ENCODE data around the gene CCDC15.

The CCDC15 gene

GRCh38 chr11:125062931-125063428 lies 109.0 kb downstream of the CCDC15 start, which contains the start of gene SLC37A2 (continued):
- TF ChIP-seq ZBTB8A (tag by site-specific recombination; IDR thresholded peaks at IDR 0.05) (peak; percentile 59), ZEB2 (tag by site-specific recombination; IDR thresholded peaks at IDR 0.05) (peak; percentile 35; the same call in 1 of the 2 replicates), ZNF366 (tag by site-specific recombination; conservative IDR thresholded peaks at IDR 0.05) (0 out of 2 replicates have a peak, but pooled peaks have one; percentile 6), ZNF335 (tag by site-specific recombination; conservative IDR thresholded peaks at IDR 0.05) (peak; percentile 80), ZNF133 (tag by site-specific recombination; IDR thresholded peaks at IDR 0.05) (no peak), ZNF621 (tag by site-specific recombination; IDR thresholded peaks at IDR 0.05) (no peak), GFI1B (tag by site-specific recombination; IDR thresholded peaks at IDR 0.05) (no peak), ZNF157 (tag by site-specific recombination; IDR thresholded peaks at IDR 0.05) (no peak), KLF16 (tag by site-specific recombination; IDR thresholded peaks at IDR 0.05) (no peak), PRDM1 (tag by site-specific recombination; IDR thresholded peaks at IDR 0.05) (peak; percentile 58; the same call in 1 of the 2 replicates), SP3 (tag by site-specific recombination; IDR thresholded peaks at IDR 0.05) (0 out of 2 replicates have a peak, but pooled peaks have one; percentile 32), ZFP69B (tag by site-specific recombination; IDR thresholded peaks at IDR 0.05) (no peak), BCL11B (tag by site-specific recombination; IDR thresholded peaks at IDR 0.05; ENCODE audit: low read depth) (no peak), SP2 (tag by site-specific recombination; IDR thresholded peaks at IDR 0.05) (peak; percentile 64), CTCF (tag by site-specific recombination; IDR thresholded peaks at IDR 0.05) (0 out of 2 replicates have a peak, but pooled peaks have one; percentile 21), GLIS2 (tag by site-specific recombination; IDR thresholded peaks at IDR 0.05) (peak; percentile 35; the same call in 1 of the 2 replicates), EGR2 (tag by site-specific recombination; IDR thresholded peaks at IDR 0.05; ENCODE audit: low read depth) (no peak), HIC1 (tag by site-specific recombination; IDR thresholded peaks at IDR 0.05) (peak; percentile 34; the same call in 1 of the 2 replicates), ZXDB (tag by site-specific recombination; IDR thresholded peaks at IDR 0.05) (0 out of 2 replicates have a peak, but pooled peaks have one; percentile 42), ZNF600 (tag by site-specific recombination; IDR thresholded peaks at IDR 0.05) (peak; percentile 83), SCRT1 (tag by site-specific recombination; IDR thresholded peaks at IDR 0.05; ENCODE audit: borderline replicate concordance) (no peak)

GRCh38 chr11:125063429-125064043 lies 109.5 kb downstream of the CCDC15 start:
- TF ChIP-seq ZBTB20 (tag by site-specific recombination; IDR thresholded peaks at IDR 0.05) (0 out of 2 replicates have a peak, but pooled peaks have one; percentile 5), GLIS1 (tag by site-specific recombination; IDR thresholded peaks at IDR 0.05) (peak; percentile 59), ZSCAN18 (tag by site-specific recombination; IDR thresholded peaks at IDR 0.05) (no peak)
- Histone ChIP-seq H3K4me1 (ENCODE audit: control insufficient read depth, insufficient read depth, low read length) (no peaks in the 10 kb centered on the region), H3K36me3 (ENCODE audit: control insufficient read depth in 2 of 2, insufficient read depth in 1 of 2, low read length in 2 of 2) (no peaks in the 10 kb centered on the region), H3K9me3 (ENCODE audit: control insufficient read depth, insufficient read depth, low read depth, low read length) (no peaks in the 10 kb centered on the region), H3K27ac (ENCODE audit: extremely low read depth, low read depth, low read length) (no peak overlapping the region), H3K4me3 (ENCODE audit: low read depth, low read length) (peak overlapping the region; percentile 53)
- POLR2A ChIA-PET: interaction anchor here (0.6 kb wide), 1 partner anchor 736 kb away, joined by 3 read pairs; no protein-coding TSS in a partner anchor
- CTCF ChIA-PET: interaction anchor here (0.6 to 1.0 kb wide), 4 partner anchors 77 to 1816 kb away, joined by 3 to 5 read pairs (median 4); no protein-coding TSS in a partner anchor

Data from HEK293 (cell line).